ENCODE data around the gene SLC1A2. TPM values are rescaled to one million over a fixed set of nuclear protein-coding genes. Genes with fewer than 3 reads are reported as not detected.

Gene SLC1A2
- total and polyA plus RNA-seq, 2 experiments from 2014 or later: 0.70 to 2.8 TPM

GRCh38 chr11:35373284-35373933 lies 45.9 kb downstream of the SLC1A2 start:
- no peak for ATAC-seq
- Histone ChIP-seq H3K79me2 (replicated peaks; ENCODE audit: insufficient read depth) (no peaks in the 10 kb centered on the region), H3K4me2 (no peak overlapping the region), H3K4me3 (no peak overlapping the region), H3K27me3 (ENCODE audit: insufficient read depth) (no peaks in the 10 kb centered on the region), H3F3A (replicated peaks; ENCODE audit: low read depth) (no peaks in the 10 kb centered on the region), H4K20me1 (replicated peaks; ENCODE audit: insufficient read depth) (no peaks in the 10 kb centered on the region), H2AFZ (no peak overlapping the region), H3K27ac (ENCODE audit: low read depth) (no peak overlapping the region), H3K36me3 (ENCODE audit: insufficient read depth) (no peaks in the 10 kb centered on the region), H3K4me1 (ENCODE audit: insufficient read depth) (no peaks in the 10 kb centered on the region), H3K9me2 (ENCODE audit: insufficient read depth) (no peaks in the 10 kb centered on the region)
- Mint-ChIP-seq H3K36me3 (ENCODE audit: low read depth) (no peaks in the 10 kb centered on the region), H3K4me1 (no peaks in the 10 kb centered on the region), H3K27me3 (ENCODE audit: insufficient read depth, low read depth, poor library complexity) (peaks cover 2% of the 10 kb centered on the region), H3K9me3 (no peaks in the 10 kb centered on the region), H3K27ac (no peak overlapping the region), H3K4me3 (no peak overlapping the region)
- TF ChIP-seq NANOG (IDR thresholded peaks at IDR 0.05; ENCODE audit: borderline replicate concordance) (no peak), REST (IDR thresholded peaks at IDR 0.05; ENCODE audit: unreplicated experiment) (no peak)
- DNase-seq (ENCODE audit: low spot score): no peak

- no peaks in the 10 kb centered on the region for H3F3A ChIP-seq (replicated peaks; ENCODE audit: low read depth)
- no peaks in the 10 kb centered on the region for H3K27me3 ChIP-seq (ENCODE audit: insufficient read depth)
- no peaks in the 10 kb centered on the region for H3K4me1 ChIP-seq (ENCODE audit: insufficient read depth)
- H3K79me2 ChIP-seq (replicated peaks; ENCODE audit: insufficient read depth): no peaks in the 10 kb centered on the region
- no peak overlapping the region for H3K4me2 ChIP-seq
- Mint-ChIP-seq H3K9me3 (no peaks in the 10 kb centered on the region), H3K4me1 (no peaks in the 10 kb centered on the region), H3K27ac (no peak overlapping the region), H3K36me3 (ENCODE audit: low read depth) (no peaks in the 10 kb centered on the region), H3K4me3 (no peak overlapping the region), H3K27me3 (ENCODE audit: insufficient read depth, low read depth, poor library complexity) (peaks cover 2% of the 10 kb centered on the region)
- H2AFZ ChIP-seq: no peak overlapping the region
- no peak for DNase-seq (ENCODE audit: low spot score)
- no peaks in the 10 kb centered on the region for H3K36me3 ChIP-seq (ENCODE audit: insufficient read depth)
- no peak overlapping the region for H3K27ac ChIP-seq (ENCODE audit: low read depth)
- H4K20me1 ChIP-seq (replicated peaks; ENCODE audit: insufficient read depth): no peaks in the 10 kb centered on the region
- no peaks in the 10 kb centered on the region for H3K9me2 ChIP-seq (ENCODE audit: insufficient read depth)
- no peak overlapping the region for H3K4me3 ChIP-seq
- ATAC-seq: no peak
- no peak for TF ChIP-seq STAT1 (IDR thresholded peaks at IDR 0.05; ENCODE audit: unreplicated experiment)
- no peak for TF ChIP-seq POLR2AphosphoS5 (IDR thresholded peaks at IDR 0.05; ENCODE audit: low read depth)
- no peak for TF ChIP-seq ZNF114 (CRISPR knock-in tag; IDR thresholded peaks at IDR 0.05)
- no peak for TF ChIP-seq NANOG (IDR thresholded peaks at IDR 0.05; ENCODE audit: borderline replicate concordance)
- TF ChIP-seq ETS1 (IDR thresholded peaks at IDR 0.05): no peak
- TF ChIP-seq JUNB (IDR thresholded peaks at IDR 0.05; ENCODE audit: unreplicated experiment): no peak
- TF ChIP-seq EZH2phosphoT487 (IDR thresholded peaks at IDR 0.05; ENCODE audit: unreplicated experiment): no peak
- TF ChIP-seq EZH2 (IDR thresholded peaks at IDR 0.05; ENCODE audit: low read depth, unreplicated experiment): no peak
- no peak for TF ChIP-seq CTCF (conservative IDR thresholded peaks at IDR 0.05; ENCODE audit: low read depth in 2 of 2)
- no peak for TF ChIP-seq ZNF331 (CRISPR knock-in tag; IDR thresholded peaks at IDR 0.05; ENCODE audit: low read depth)
- TF ChIP-seq CREB1 (CRISPR knock-in tag; IDR thresholded peaks at IDR 0.05; ENCODE audit: low read depth): no peak
These were observed 46.6 kb downstream of the SLC1A2 start for GRCh38 chr11:35372565-35373283.

All from GM23338 (cell line).